Mesenchymal stem cell (in vitro differentiated cells and primary cell): Measurements from ENCODE around the gene RAB12.

Experiments used
- DNase-seq: peaks from one replicate; pipeline ENCODE4 v3.0.0-alpha.2; 2013
- H2AFZ ChIP-seq: one replicate; pipeline ENCODE4 v1.6.1; 2013; ENCODE audit warnings: low read depth, mild to moderate bottlenecking, control low read depth, inconsistent platforms, low read length, moderate library complexity
- H2AK5ac ChIP-seq: 2 replicates; pipeline ENCODE4 v1.6.1; 2013; ENCODE audit warnings: low read length, moderate library complexity, mild to moderate bottlenecking, inconsistent platforms; ENCODE audit not compliant: severe bottlenecking
- H2BK120ac ChIP-seq: one replicate; pipeline ENCODE4 v1.6.1; 2013; ENCODE audit warnings: low read depth, mild to moderate bottlenecking, inconsistent platforms, low read length, moderate library complexity
- H2BK12ac ChIP-seq, 2 experiments: one replicate each; pipeline ENCODE4 v1.6.1; 2013; ENCODE audit warnings: inconsistent platforms in 2 of 2, low read length in 2 of 2, mild to moderate bottlenecking in 2 of 2, moderate library complexity in 2 of 2, control low read depth in 1 of 2
- H2BK15ac ChIP-seq: one replicate; pipeline ENCODE4 v1.6.1; 2013; ENCODE audit warnings: mild to moderate bottlenecking, low read depth, inconsistent platforms; ENCODE audit not compliant: poor library complexity, severe bottlenecking
- H2BK5ac ChIP-seq: 2 replicates; pipeline ENCODE4 v1.6.1; 2013; ENCODE audit warnings: low read depth, mild to moderate bottlenecking, low read length, control low read depth, inconsistent platforms; ENCODE audit not compliant: poor library complexity, severe bottlenecking
- H3K14ac ChIP-seq, 2 experiments: one replicate each; pipeline ENCODE4 v1.6.1; 2013; ENCODE audit warnings: inconsistent platforms in 2 of 2, low read length in 2 of 2, control low read depth in 1 of 2, mild to moderate bottlenecking in 1 of 2, moderate library complexity in 1 of 2
- H3K18ac ChIP-seq, 2 experiments: one replicate each; pipeline ENCODE4 v1.6.1; 2013; ENCODE audit warnings: inconsistent platforms in 2 of 2, low read length in 2 of 2, control low read depth in 1 of 2, low read depth in 1 of 2, mild to moderate bottlenecking in 1 of 2
- H3K23ac ChIP-seq, 2 experiments: one replicate each; pipeline ENCODE4 v1.6.1; 2013; ENCODE audit warnings: inconsistent platforms in 2 of 2, low read length in 2 of 2, mild to moderate bottlenecking in 2 of 2, moderate library complexity in 2 of 2, control low read depth in 1 of 2
- H3K27ac ChIP-seq: 2 replicates; pipeline ENCODE4 v1.5.1; 2013; ENCODE audit warnings: mild to moderate bottlenecking, moderate library complexity, low read length, control low read depth, inconsistent platforms; ENCODE audit not compliant: poor library complexity, severe bottlenecking
- H3K27me3 ChIP-seq, 2 experiments: 2 replicates each; pipeline versions ENCODE4 v1.6.1 to v1.7.0; 2013; ENCODE audit warnings: low read length in 2 of 2, mild to moderate bottlenecking in 2 of 2, moderate library complexity in 2 of 2, control low read depth in 1 of 2, inconsistent platforms in 1 of 2; ENCODE audit not compliant: control insufficient read depth in 1 of 2, insufficient read depth in 1 of 2
- H3K36me3 ChIP-seq, 2 experiments: 2 replicates each; pipeline versions ENCODE4 v1.6.1 to v1.7.0; 2013; ENCODE audit warnings: low read length in 2 of 2, control low read depth in 1 of 2, inconsistent platforms in 1 of 2, low read depth in 1 of 2, mild to moderate bottlenecking in 1 of 2; ENCODE audit not compliant: insufficient read depth in 2 of 2, control insufficient read depth in 1 of 2
- H3K4ac ChIP-seq, 2 experiments: one replicate each; pipeline ENCODE4 v1.6.1; 2013; ENCODE audit warnings: inconsistent platforms in 2 of 2, low read length in 2 of 2, mild to moderate bottlenecking in 2 of 2, moderate library complexity in 2 of 2, control low read depth in 1 of 2, low read depth in 1 of 2
- H3K4me1 ChIP-seq: 2 replicates; pipeline ENCODE4 v1.6.1; 2013; ENCODE audit warnings: low read depth, low read length, control low read depth; ENCODE audit not compliant: control insufficient read depth, insufficient read depth
- H3K4me2 ChIP-seq: 2 replicates; pipeline ENCODE4 v1.6.1; 2013; ENCODE audit warnings: low read length, mild to moderate bottlenecking, inconsistent platforms; ENCODE audit not compliant: poor library complexity, severe bottlenecking
- H3K4me3 ChIP-seq, 2 experiments: 2 replicates each; pipeline versions ENCODE4 v1.5.1 to v1.7.0; 2013; ENCODE audit warnings: low read length in 2 of 2, mild to moderate bottlenecking in 2 of 2, control low read depth in 1 of 2, low read depth in 1 of 2; ENCODE audit not compliant: insufficient read depth in 1 of 2
- H3K79me1 ChIP-seq: replicated peaks from 2 replicates; pipeline ENCODE4 v1.6.1; 2013; ENCODE audit warnings: mild to moderate bottlenecking, control low read depth, low read length, inconsistent platforms; ENCODE audit not compliant: poor library complexity, severe bottlenecking
- H3K9ac ChIP-seq: 2 replicates; pipeline ENCODE4 v1.7.0; 2013; ENCODE audit warnings: mild to moderate bottlenecking, low read length, moderate library complexity
- H3K9me3 ChIP-seq: 2 replicates; pipeline ENCODE4 v1.7.0; 2013; ENCODE audit warnings: mild to moderate bottlenecking, low read length; ENCODE audit not compliant: control insufficient read depth
- H4K8ac ChIP-seq: one replicate; pipeline ENCODE4 v1.6.1; 2013; ENCODE audit warnings: inconsistent platforms, mild to moderate bottlenecking, low read length, moderate library complexity
- H4K91ac ChIP-seq: one replicate; pipeline ENCODE4 v1.6.1; 2013; ENCODE audit warnings: mild to moderate bottlenecking, low read length, inconsistent platforms
- WGBS: methylation state at CpG from one replicate; pipeline ENCODE4 v1.1.7; 2013; ENCODE audit warnings: mixed read lengths; 5-methylcytosine and 5-hydroxymethylcytosine counted together

Gene RAB12

DNA sequence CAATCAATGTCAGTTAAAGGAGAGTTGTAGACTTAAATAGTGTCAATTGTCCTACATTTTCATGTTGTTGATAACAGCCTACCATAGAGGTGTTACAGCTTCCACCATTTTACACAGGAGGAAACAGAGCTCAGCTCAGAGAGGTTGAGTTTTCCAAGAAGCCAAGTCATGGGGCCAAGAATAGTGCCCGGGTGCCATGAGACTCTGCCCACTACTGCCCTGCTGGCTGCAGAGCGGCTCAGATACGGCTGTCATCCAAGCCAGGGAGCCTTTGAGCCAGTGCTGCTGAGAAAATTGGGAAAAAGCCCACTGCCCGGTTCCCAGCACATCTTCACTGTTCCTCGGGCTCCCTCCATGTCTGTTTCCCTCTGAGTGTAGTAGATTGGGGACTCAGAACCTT is 22.0 kb downstream of the RAB12 start:
- H2BK15ac ChIP-seq, result no peak overlapping the region
- no peak overlapping the region for H2AFZ ChIP-seq
- H4K91ac ChIP-seq, result no peak overlapping the region
- H3K4me3 ChIP-seq, result no peak overlapping the region
- H3K79me1 ChIP-seq, result peaks cover 40% of the 10 kb centered on the region
- peaks cover 4% of the 10 kb centered on the region for H3K4me1 ChIP-seq
- H3K18ac ChIP-seq, result no peak overlapping the region
- no peak overlapping the region for H2AK5ac ChIP-seq
- H3K23ac ChIP-seq, result no peak overlapping the region
- H3K9me3 ChIP-seq, result no peaks in the 10 kb centered on the region
- H3K4me2 ChIP-seq, result no peak overlapping the region
- no peak overlapping the region for H2BK120ac ChIP-seq
- H3K27me3 ChIP-seq, result no peaks in the 10 kb centered on the region
- H3K36me3 ChIP-seq, result peaks cover 32 to 77% of the 10 kb centered on the region in 2 experiments
- no peak overlapping the region for H3K14ac ChIP-seq
- no peak overlapping the region for H4K8ac ChIP-seq
- H3K9ac ChIP-seq, result no peak overlapping the region
- no peak for DNase-seq
- no peak overlapping the region for H3K27ac ChIP-seq
- no peak overlapping the region for H2BK12ac ChIP-seq
- H3K4ac ChIP-seq, result no peak overlapping the region
- WGBS, result 100% methylated on average over 5 of the region's 5 CpGs
- H2BK5ac ChIP-seq, result no peak overlapping the region

DNA sequence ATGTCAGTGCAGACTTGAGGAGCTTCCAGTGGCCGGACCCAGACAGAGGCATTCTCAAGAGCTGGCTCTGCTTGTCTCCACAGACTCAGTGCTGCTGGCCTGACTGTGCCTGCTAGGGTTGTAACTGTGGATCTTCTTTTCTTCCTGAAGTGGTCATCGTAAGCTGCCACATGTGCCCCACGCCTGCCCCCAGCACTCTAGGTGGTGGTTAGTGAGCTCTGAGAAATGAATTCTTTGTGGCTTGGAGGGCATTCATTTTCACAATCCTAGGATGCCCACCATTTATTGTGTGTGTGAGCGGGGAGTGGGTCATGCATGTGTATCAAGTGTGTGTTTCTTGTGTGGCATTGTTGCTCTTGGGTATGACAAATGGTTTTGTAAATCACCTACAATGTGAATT is 23.1 kb downstream of the RAB12 start:
- H3K4me3 ChIP-seq, result no peak overlapping the region

GRCh38 chr18:8634508-8634907 is 25.3 kb downstream of the RAB12 start:
- 95% methylated on average over 5 of the region's 6 CpGs for WGBS
- no peak overlapping the region for H3K4ac ChIP-seq
- H3K18ac ChIP-seq, result no peak overlapping the region
- H2AFZ ChIP-seq, result no peak overlapping the region
- no peak overlapping the region for H4K8ac ChIP-seq
- peaks cover 4% of the 10 kb centered on the region for H3K4me1 ChIP-seq
- H4K91ac ChIP-seq, result no peak overlapping the region
- H2BK120ac ChIP-seq, result no peak overlapping the region
- H3K4me2 ChIP-seq, result no peak overlapping the region
- H3K27ac ChIP-seq, result no peak overlapping the region
- H2BK15ac ChIP-seq, result no peak overlapping the region
- H3K9me3 ChIP-seq, result no peaks in the 10 kb centered on the region
- peaks cover 30% of the 10 kb centered on the region for H3K79me1 ChIP-seq
- no peak overlapping the region for H3K4me3 ChIP-seq
- no peak for DNase-seq
- no peak overlapping the region for H2AK5ac ChIP-seq
- peaks cover 31 to 85% of the 10 kb centered on the region in 2 experiments for H3K36me3 ChIP-seq
- no peaks in the 10 kb centered on the region for H3K27me3 ChIP-seq
- H2BK12ac ChIP-seq, result no peak overlapping the region
- H3K14ac ChIP-seq, result no peak overlapping the region
- H3K9ac ChIP-seq, result no peak overlapping the region
- H3K23ac ChIP-seq, result no peak overlapping the region
- no peak overlapping the region for H2BK5ac ChIP-seq

More for the DNA sequence above, 23.1 kb downstream of the RAB12 start:
- Histone ChIP-seq H3K18ac (no peak overlapping the region), H4K8ac (no peak overlapping the region), H2BK5ac (no peak overlapping the region), H3K4me1 (peaks cover 4% of the 10 kb centered on the region), H2BK15ac (no peak overlapping the region), H2AFZ (no peak overlapping the region), H3K4me2 (no peak overlapping the region), H3K36me3 (peaks cover 33 to 77% of the 10 kb centered on the region in 2 experiments), H4K91ac (no peak overlapping the region), H2BK12ac (no peak overlapping the region), H3K23ac (no peak overlapping the region), H3K14ac (no peak overlapping the region), H3K27me3 (no peaks in the 10 kb centered on the region), H2BK120ac (no peak overlapping the region), H3K9me3 (no peaks in the 10 kb centered on the region), H3K9ac (no peak overlapping the region), H3K27ac (no peak overlapping the region), H3K79me1 (peaks cover 36% of the 10 kb centered on the region), H2AK5ac (no peak overlapping the region), H3K4ac (no peak overlapping the region)
- no peak for DNase-seq
- WGBS, result 100% methylated on average over 4 of the region's 4 CpGs

- Histone ChIP-seq H3K4me1 (peaks cover 4% of the 10 kb centered on the region), H3K23ac (no peak overlapping the region), H2AK5ac (no peak overlapping the region), H3K4me3 (no peak overlapping the region), H3K4ac (no peak overlapping the region), H3K9me3 (no peaks in the 10 kb centered on the region), H2BK120ac (no peak overlapping the region), H4K8ac (no peak overlapping the region), H3K18ac (no peak overlapping the region), H3K9ac (no peak overlapping the region), H3K4me2 (no peak overlapping the region), H2BK12ac (no peak overlapping the region), H3K27ac (no peak overlapping the region), H3K36me3 (peaks cover 33 to 85% of the 10 kb centered on the region in 2 experiments), H3K27me3 (no peaks in the 10 kb centered on the region), H4K91ac (no peak overlapping the region), H3K14ac (no peak overlapping the region), H2BK5ac (no peak overlapping the region), H2BK15ac (no peak overlapping the region), H3K79me1 (peaks cover 30% of the 10 kb centered on the region), H2AFZ (no peak overlapping the region)
- 96% methylated on average over 3 of the region's 3 CpGs for WGBS
- DNase-seq, result no peak
These were observed 25.9 kb downstream of the RAB12 start for GRCh38 chr18:8635087-8635486.
